ENCODE measurements around the gene CASKIN1.
A peak's percentile ranks its signal among the peaks of the same experiment; 100 is the strongest.

The CASKIN1 gene

DNA sequence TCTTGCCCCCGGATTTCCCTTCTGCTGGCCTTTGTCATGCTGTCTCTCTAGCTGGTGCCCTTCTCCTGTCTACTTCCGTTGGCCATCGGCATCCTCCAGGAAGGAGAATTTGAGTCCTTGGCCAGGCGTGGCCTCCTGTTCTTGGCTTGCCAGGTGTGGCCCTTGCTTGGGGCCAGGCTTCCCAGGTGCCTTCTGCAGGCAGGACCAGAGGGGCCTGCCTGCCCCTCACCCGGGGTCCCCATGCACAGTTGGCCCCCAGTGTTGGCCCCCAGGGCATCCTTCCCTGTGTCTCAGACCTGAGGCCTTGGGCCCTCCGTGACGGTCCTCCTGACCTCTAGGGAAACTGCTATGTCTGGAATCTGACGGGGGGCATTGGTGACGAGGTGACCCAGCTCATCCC is 11.5 kb upstream of the CASKIN1 start:
- H3K36me3 ChIP-seq (ENCODE audit: low read length): no peaks in the 10 kb centered on the region
- H4K20me1 ChIP-seq (ENCODE audit: low read depth, low read length): no peaks in the 10 kb centered on the region
- H3K9me3 ChIP-seq (ENCODE audit: insufficient read depth, low read length): no peaks in the 10 kb centered on the region
- TF ChIP-seq, protein P1, sequence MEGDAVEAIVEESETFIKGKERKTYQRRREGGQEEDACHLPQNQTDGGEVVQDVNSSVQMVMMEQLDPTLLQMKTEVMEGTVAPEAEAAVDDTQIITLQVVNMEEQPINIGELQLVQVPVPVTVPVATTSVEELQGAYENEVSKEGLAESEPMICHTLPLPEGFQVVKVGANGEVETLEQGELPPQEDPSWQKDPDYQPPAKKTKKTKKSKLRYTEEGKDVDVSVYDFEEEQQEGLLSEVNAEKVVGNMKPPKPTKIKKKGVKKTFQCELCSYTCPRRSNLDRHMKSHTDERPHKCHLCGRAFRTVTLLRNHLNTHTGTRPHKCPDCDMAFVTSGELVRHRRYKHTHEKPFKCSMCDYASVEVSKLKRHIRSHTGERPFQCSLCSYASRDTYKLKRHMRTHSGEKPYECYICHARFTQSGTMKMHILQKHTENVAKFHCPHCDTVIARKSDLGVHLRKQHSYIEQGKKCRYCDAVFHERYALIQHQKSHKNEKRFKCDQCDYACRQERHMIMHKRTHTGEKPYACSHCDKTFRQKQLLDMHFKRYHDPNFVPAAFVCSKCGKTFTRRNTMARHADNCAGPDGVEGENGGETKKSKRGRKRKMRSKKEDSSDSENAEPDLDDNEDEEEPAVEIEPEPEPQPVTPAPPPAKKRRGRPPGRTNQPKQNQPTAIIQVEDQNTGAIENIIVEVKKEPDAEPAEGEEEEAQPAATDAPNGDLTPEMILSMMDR (IDR thresholded peaks at IDR 0.05; ENCODE audit: insufficient read depth, low read length, poor library complexity, severe bottlenecking): no peak
- no peak for TF ChIP-seq EZH2phosphoT487 (conservative IDR thresholded peaks at IDR 0.05; ENCODE audit: low read length)
- H3K27ac ChIP-seq (ENCODE audit: low read depth, low read length): no peak overlapping the region
- no peaks in the 10 kb centered on the region for H3K27me3 ChIP-seq (ENCODE audit: low read length)
- H3F3A ChIP-seq (ENCODE audit: insufficient read depth): peaks cover 7% of the 10 kb centered on the region; the same call in 1 of the 2 replicates
- no peak overlapping the region for H3K4me2 ChIP-seq (ENCODE audit: low read depth, low read length, poor library complexity, severe bottlenecking)
- H3K9ac ChIP-seq (ENCODE audit: low read length): no peak overlapping the region
- H3K9me2 ChIP-seq (replicated peaks; ENCODE audit: insufficient read depth, low read length): no peaks in the 10 kb centered on the region
- no peak overlapping the region for H3K4me3 ChIP-seq (ENCODE audit: insufficient read depth, low read length, poor library complexity, severe bottlenecking)
- H3K79me2 ChIP-seq (ENCODE audit: insufficient read depth, low read length): peaks cover 12% of the 10 kb centered on the region; the same call in 1 of the 2 replicates
- no peak overlapping the region for H2AFZ ChIP-seq (ENCODE audit: low read depth, low read length, severe bottlenecking)

DNA sequence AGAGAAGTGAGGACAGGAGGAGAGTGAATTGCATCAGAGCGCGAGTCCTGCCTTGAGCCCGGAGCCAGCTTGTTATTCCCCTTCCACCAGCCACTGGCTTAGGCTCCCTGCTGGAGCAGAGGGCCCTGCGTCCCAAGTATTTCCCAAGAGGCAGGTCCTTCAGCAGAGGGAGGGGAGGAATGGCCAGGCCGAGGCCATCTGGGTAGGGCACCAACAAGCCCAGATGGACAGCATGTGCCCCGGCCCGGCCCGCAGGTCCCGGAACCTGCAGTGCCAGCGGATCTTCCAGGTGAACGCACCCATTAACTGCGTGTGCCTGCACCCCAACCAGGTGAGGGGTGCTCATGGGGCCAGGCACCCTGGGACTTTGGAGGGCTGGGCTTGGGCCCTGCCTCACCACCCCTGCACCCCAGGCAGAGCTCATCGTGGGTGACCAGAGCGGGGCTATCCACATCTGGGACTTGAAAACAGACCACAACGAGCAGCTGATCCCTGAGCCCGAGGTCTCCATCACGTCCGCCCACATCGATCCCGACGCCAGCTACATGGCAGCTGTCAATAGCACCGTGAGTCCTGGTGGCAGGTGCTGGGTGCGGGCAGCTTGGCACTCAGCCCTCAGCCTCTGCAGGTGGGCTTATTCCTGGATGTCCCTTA is 10.5 kb upstream of the CASKIN1 start:
- H3K27me3 ChIP-seq (ENCODE audit: low read length): no peaks in the 10 kb centered on the region
- TF ChIP-seq, protein P1 (IDR thresholded peaks at IDR 0.05; ENCODE audit: insufficient read depth, low read length, poor library complexity, severe bottlenecking): no peak
- no peak for TF ChIP-seq EZH2phosphoT487 (conservative IDR thresholded peaks at IDR 0.05; ENCODE audit: low read length)
- H3K9me2 ChIP-seq (replicated peaks; ENCODE audit: insufficient read depth, low read length): no peaks in the 10 kb centered on the region
- no peak overlapping the region for H2AFZ ChIP-seq (ENCODE audit: low read depth, low read length, severe bottlenecking)
- H3K79me2 ChIP-seq (ENCODE audit: insufficient read depth, low read length): peaks cover 8% of the 10 kb centered on the region; the same call in 1 of the 2 replicates
- peak overlapping the region; percentile 79 for H3K4me2 ChIP-seq (ENCODE audit: low read depth, low read length, poor library complexity, severe bottlenecking)
- no peaks in the 10 kb centered on the region for H3K9me3 ChIP-seq (ENCODE audit: insufficient read depth, low read length)
- peak overlapping the region; percentile 86 for H3K4me3 ChIP-seq (ENCODE audit: insufficient read depth, low read length, poor library complexity, severe bottlenecking)
- peak overlapping the region; percentile 74; the same call in 1 of the 2 replicates for H3K27ac ChIP-seq (ENCODE audit: low read depth, low read length)
- H3F3A ChIP-seq (ENCODE audit: insufficient read depth): peaks cover 3% of the 10 kb centered on the region; the same call in 1 of the 2 replicates
- H3K36me3 ChIP-seq (ENCODE audit: low read length): no peaks in the 10 kb centered on the region
- no peaks in the 10 kb centered on the region for H4K20me1 ChIP-seq (ENCODE audit: low read depth, low read length)
- peak overlapping the region; percentile 90 for H3K9ac ChIP-seq (ENCODE audit: low read length)

DNA sequence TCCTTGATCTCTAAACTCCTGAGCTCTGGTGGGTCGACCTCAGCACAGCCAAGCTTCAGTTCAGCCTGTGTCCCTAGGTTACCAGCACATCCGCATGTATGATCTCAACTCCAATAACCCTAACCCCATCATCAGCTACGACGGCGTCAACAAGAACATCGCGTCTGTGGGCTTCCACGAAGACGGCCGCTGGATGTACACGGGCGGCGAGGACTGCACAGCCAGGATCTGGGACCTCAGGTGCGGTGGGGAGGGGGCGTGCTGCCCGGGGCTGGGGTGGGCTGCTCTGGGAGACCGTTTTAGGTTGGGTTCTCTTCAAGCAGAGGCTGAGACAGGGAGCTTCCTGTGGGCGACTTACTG is 10.0 kb upstream of the CASKIN1 start:
- peak overlapping the region; percentile 86 for H3K4me3 ChIP-seq (ENCODE audit: insufficient read depth, low read length, poor library complexity, severe bottlenecking)
- H3K9me2 ChIP-seq (replicated peaks; ENCODE audit: insufficient read depth, low read length): no peaks in the 10 kb centered on the region
- H3K9me3 ChIP-seq (ENCODE audit: insufficient read depth, low read length): no peaks in the 10 kb centered on the region
- H3K79me2 ChIP-seq (ENCODE audit: insufficient read depth, low read length): peaks cover 8% of the 10 kb centered on the region; the same call in 1 of the 2 replicates
- H3K27me3 ChIP-seq (ENCODE audit: low read length): no peaks in the 10 kb centered on the region
- no peak overlapping the region for H2AFZ ChIP-seq (ENCODE audit: low read depth, low read length, severe bottlenecking)
- H3F3A ChIP-seq (ENCODE audit: insufficient read depth): peaks cover 3% of the 10 kb centered on the region; the same call in 1 of the 2 replicates
- H3K9ac ChIP-seq (ENCODE audit: low read length): peak overlapping the region; percentile 90
- H3K36me3 ChIP-seq (ENCODE audit: low read length): no peaks in the 10 kb centered on the region
- no peak for TF ChIP-seq EZH2phosphoT487 (conservative IDR thresholded peaks at IDR 0.05; ENCODE audit: low read length)
- TF ChIP-seq, protein P1 (IDR thresholded peaks at IDR 0.05; ENCODE audit: insufficient read depth, low read length, poor library complexity, severe bottlenecking): no peak
- peak overlapping the region; percentile 74 for H3K27ac ChIP-seq (ENCODE audit: low read depth, low read length)
- peak overlapping the region; percentile 79 for H3K4me2 ChIP-seq (ENCODE audit: low read depth, low read length, poor library complexity, severe bottlenecking)
- no peaks in the 10 kb centered on the region for H4K20me1 ChIP-seq (ENCODE audit: low read depth, low read length)
